SKM-1 treated with dmso at 0.1 percent for 144 hours (cell line): ENCODE measurements around the gene PRRT1B.

Source experiments
- DNase-seq: peaks from one replicate; lab custom pipeline; 2025; ENCODE audit not compliant: unreplicated experiment; lab: John Stamatoyannopoulos, UW

PRRT1B gene

DNA sequence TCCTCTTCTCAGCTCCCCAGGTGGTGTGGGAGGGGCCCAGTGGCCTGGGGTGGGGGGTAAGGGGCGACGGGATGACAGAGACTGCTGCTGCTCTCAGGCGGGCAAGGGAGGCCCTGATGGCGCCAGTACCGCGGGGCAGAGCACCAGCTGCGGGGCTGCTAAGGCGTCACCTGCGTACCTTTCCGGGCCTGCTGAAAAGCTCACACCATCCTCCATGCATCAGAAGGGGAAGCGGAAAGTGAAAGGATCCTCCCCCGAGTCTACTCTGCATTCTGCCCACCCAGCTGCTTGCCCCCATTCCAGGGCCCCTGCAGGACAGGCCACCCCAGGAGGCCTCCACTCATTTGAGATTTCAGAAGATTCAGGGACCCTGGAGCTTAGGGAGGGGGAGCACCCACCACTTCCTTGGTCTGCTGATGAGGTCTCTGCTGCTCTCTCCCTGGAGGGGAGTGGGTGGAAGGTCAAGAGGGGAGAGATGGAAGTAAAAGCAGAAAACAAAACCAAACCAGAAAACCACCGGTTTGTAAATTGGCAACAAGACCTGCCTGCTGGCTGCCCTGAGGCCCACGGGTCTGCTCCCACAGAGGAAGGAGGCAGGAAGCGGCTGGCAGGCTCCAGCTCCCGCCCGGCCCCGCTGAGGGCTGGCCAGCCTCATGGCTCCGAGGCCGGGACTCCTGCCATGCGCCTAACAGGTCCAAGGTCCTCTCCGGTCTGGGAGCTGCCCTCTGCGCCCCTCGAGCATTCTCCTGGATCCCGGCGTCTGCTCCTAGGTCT lies 33.6 kb downstream of the PRRT1B start:
- no peak for DNase-seq

DNA sequence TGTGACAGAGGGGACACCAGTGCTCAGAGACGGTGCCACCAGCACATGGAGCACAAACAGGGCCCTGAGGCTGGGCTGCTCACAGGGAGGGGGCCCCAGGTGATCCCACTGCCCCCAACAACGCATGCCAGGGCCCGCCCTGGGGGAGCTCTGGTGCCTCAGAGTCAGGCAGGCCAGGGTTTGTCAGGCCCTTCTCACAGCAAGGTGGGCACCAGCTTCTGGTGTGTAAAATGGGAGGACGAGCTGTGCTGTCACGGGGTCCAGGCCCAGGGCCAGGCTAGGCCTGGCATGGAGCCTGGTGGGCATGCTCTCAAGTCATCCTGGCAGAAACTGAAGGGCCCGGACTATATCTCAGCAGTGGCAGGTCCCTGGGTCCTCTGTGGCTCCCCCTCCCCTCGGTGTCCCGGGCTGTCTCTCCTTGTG lies 34.5 kb downstream of the PRRT1B start:
- no peak for DNase-seq

GRCh38 chr9:131580358-131580757 lies 35.0 kb downstream of the PRRT1B start:
- no peak for DNase-seq

DNA sequence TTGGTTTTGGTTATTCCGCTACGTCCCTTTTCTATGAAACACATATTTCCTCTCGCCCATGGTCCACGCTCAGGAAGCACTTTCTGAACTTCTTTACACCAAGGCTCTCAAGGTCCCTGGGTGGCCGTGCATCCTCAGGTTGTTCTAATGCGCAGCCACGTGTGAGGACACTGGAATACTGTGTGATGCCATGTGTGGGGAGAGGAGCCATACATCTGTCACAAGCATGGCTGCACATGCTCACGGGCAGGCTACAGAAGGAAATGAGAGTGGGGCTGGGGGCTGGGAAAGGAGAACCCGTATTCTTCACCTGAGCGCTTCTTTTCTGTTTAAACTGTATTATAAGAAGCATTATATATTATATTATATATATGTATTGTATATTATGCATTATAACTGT lies 36.7 kb downstream of the PRRT1B start:
- DNase-seq = no peak

DNA sequence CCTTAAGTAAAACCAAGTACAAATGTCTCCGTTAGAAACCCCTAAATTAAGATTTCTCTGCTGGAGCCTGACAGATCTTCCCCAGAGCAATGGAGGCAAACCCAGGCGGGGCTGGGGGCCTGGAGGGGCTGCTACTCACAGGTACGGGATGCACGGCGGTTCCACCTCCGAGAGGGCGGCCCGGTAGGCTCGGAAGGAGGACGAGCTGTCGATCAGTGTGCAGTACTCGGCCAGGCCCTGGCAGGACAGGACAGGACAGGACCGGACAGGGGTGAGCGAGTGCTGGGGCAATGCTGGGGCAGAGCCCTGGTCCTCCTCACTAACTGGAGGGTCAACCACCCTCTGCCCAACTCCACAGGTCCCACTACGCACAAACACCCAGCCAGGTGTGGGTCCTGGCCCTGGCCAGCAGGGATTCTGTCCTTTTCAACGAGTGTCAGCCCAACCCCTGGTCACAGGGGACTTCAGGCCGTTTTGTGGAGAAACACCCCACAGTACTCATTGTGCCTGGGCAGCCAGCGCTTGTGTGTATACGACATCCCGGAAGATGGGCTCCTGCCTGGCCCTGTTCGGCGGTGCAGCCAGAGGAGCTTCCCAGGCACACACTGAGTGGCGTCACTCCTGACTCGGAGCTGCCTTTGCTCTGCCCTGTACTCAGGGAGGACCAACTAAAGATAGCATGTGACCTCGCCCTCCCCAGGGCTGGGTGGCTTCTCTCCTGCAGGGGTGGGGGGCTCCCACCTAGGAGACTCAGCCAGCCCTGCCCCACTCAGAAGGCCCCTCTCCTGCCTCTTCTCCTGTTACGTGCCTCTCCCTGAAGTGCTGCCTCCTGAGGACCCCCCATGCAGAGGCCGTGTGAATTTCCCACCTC lies 37.4 kb downstream of the PRRT1B start:
- DNase-seq = no peak

DNA sequence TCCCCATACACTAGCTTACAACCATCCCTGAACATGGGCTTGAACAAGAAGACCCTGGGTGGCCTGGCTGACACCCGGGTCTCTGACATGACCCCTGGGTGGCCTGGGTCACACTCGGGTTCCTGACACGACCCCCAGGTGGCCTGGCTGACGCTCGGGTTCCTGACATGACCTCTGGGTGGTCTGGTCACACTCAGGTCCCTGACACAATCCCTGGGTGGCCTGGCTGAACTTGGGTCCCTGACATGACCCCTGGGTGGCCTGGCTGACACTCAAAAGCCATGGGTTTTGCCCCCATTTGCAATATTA lies 38.0 kb downstream of the PRRT1B start:
- DNase-seq = no peak

DNA sequence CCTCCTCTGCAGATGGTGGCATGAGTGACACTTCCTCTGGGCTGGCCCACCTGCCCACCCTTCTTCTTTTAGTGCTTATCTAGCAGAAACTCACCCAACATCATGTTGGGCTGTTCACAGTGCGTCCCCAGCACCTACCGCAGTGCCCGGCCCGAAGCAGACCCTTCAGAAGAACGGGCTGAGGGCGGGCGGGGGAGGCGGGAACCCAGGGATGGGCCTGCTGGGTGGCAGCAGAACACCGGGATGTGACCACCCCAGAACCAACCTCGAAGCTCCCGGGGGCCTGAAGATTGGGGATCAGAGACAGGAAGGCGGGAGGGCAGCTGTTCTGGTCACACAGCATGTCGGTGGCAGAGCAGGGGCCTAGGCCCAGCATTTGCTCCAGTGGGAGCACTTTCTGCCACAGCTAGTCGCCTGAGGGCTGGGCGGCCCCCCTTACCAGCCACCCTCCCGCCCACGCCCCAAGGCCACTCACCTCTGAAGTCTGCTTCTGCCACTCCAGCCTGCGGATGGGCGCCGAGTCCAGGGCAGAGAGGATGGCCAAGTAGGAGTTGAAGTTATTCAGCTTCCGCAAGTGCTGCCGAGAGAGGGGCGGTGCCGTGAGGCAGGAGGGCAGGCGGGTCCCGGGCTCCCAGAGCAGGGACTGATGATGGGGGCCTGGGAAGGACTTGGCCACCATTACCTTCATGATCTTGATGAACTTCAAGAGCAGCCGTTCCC lies 38.7 kb downstream of the PRRT1B start:
- no peak for DNase-seq

- peak; percentile 72 for DNase-seq
Observed at GRCh38 chr9:131584858-131585257, 39.5 kb downstream of the PRRT1B start.

DNA sequence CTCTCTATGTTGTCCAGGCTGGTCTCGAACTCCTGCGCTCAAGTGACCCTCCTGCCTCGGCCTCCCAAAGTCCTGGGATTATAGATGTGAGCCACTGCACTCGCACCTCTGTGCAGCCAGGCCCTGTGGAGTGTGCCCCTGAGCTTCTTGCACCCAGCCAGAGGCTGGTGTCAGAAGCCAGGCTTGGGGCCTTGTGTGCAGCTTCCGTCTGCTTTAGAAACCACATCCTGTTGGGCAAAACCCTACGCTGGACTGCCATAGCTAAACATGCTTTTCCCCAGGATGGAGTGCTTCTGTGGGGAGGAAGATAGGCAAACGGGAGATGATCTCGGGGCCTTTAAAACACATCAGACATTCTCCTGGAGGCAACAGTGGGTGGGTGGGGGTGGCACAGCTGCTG lies 40.1 kb downstream of the PRRT1B start:
- DNase-seq = peak; percentile 90

- DNase-seq = no peak
Observed at GRCh38 chr9:131587331-131587730, 42.0 kb downstream of the PRRT1B start.

- DNase-seq = no peak
Observed at GRCh38 chr9:131587906-131588305, 42.6 kb downstream of the PRRT1B start.

DNA sequence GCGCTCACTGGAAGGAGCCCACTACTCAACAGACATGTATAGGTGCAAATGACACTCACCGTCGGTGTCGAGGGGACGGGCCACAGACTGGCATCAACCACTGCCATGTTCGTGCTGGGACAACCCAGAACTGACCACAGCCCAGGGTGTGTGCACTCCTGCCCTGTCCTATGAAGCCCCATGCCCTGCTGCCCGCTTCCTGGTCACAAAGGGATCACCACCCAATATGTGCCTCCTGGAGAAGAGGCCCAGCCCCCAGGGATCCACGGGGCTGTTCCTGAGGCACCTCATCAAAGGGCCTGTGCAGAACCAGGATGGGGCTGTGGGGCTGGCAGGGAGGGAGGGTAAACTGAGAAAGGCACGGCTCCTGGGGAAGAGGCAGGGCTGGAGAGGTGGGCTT lies 43.1 kb downstream of the PRRT1B start:
- DNase-seq = no peak

GRCh38 chr9:131589124-131589711 lies 43.9 kb downstream of the PRRT1B start:
- DNase-seq = no peak

DNA sequence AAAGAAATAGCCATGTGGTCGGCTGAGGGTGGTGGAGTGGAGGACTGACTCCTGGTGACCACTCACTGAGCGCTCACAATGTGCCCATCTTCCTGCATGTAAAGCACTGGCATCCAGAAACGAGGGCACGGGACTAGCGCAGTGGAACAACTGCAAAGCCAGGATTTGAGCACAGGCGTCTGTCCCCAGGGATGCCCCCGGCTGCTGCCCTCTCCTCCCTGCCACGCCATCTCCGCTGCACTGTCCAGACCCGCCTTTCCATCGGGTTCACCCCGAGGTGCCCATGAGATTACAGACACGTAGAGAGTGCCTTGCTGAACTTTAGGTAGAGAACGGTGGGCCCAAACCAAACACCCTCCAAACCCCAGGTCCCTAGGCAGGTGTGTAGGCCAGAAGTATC lies 44.7 kb downstream of the PRRT1B start:
- no peak for DNase-seq

GRCh38 chr9:131590449-131590848 lies 45.1 kb downstream of the PRRT1B start:
- no peak for DNase-seq

- DNase-seq = peak; percentile 75
Observed at GRCh38 chr9:131590907-131591844, 45.9 kb downstream of the PRRT1B start.

- DNase-seq = no peak
Observed at GRCh38 chr9:131591845-131592208, 46.5 kb downstream of the PRRT1B start.

- DNase-seq = no peak
Observed at GRCh38 chr9:131593091-131593820, 47.9 kb downstream of the PRRT1B start.

DNA sequence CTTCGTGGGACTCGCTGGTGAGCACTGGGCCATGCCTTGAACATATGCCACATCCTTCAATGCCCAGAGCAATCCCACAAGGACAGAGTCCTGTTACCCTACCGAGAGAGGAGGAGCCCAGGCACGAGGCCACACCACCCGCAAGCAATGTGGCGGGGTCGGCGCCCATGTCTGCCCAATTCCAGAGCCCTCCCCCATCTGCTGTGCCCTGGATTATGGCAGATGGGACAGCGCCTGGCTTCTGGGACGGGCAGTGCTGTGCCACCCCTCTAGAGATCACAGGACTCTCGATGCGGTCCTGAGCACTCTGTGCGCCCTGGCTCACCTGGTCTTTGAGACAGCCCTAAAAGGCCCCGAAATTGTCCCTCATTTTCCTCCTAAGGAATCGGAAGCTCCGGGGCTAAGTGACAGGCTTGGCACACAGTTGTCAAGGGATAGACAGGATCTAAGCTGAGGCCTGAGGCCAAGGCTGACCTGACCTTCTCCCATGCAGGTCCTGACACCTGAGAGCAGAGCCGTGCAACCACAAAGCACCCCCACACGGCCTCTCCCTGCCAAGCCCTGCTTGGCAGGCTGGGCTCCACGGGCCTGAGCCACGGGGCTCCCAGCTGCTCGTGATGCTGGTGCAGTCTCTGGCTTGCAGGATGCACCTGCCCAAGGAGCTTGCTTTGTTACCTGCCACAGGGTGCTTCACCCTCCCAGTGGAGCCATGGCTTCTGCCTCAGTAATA lies 48.8 kb downstream of the PRRT1B start:
- no peak for DNase-seq
